ENCODE data around the gene PNLDC1.

DNA sequence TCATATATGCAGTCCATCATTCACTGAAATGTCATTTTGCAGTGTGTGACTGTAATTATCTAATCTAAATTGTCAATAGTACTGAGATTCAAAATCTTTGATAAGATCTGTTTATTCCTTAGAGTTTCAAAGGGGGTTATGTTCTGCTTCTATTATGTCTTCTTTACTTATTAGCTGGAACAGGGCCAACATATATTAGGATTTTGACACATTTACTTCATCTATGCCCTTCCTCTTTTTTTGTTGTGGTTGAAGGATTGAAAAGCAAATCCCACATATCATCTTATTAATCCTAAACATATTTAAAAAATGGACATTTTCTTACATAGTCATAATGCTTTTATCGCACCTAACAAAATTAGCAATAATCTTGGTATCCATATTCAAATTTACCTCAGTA, 60.4 kb downstream of the PNLDC1 start:
- TF ChIP-seq, protein P1, sequence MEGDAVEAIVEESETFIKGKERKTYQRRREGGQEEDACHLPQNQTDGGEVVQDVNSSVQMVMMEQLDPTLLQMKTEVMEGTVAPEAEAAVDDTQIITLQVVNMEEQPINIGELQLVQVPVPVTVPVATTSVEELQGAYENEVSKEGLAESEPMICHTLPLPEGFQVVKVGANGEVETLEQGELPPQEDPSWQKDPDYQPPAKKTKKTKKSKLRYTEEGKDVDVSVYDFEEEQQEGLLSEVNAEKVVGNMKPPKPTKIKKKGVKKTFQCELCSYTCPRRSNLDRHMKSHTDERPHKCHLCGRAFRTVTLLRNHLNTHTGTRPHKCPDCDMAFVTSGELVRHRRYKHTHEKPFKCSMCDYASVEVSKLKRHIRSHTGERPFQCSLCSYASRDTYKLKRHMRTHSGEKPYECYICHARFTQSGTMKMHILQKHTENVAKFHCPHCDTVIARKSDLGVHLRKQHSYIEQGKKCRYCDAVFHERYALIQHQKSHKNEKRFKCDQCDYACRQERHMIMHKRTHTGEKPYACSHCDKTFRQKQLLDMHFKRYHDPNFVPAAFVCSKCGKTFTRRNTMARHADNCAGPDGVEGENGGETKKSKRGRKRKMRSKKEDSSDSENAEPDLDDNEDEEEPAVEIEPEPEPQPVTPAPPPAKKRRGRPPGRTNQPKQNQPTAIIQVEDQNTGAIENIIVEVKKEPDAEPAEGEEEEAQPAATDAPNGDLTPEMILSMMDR (conservative IDR thresholded peaks at IDR 0.05; ENCODE audit: low read length): no peak
- no peak for TF ChIP-seq EZH2phosphoT487 (IDR thresholded peaks at IDR 0.05; ENCODE audit: borderline replicate concordance)

Data from Loucy (cell line).